T-helper 1 cell treated with Interleukin-12 subunit alpha and Interleukin-12 subunit beta and Interleukin-4 antibody, amounts not matched to agents 30 μg/mL and 1 μg/mL, for 36 hours (primary cell): ENCODE results near the gene BTBD17.

Experiments
- H3K27ac Mint-ChIP-seq: one replicate; pipeline ENCODE4 v1.8.0; 2021; ENCODE audit warnings: mild to moderate bottlenecking, mixed read lengths
- H3K27me3 Mint-ChIP-seq: one replicate; pipeline ENCODE4 v1.8.0; 2021; ENCODE audit warnings: low read depth, mixed read lengths
- H3K36me3 Mint-ChIP-seq: one replicate; pipeline ENCODE4 v1.8.0; 2021; ENCODE audit warnings: low read depth, mixed read lengths
- H3K4me1 Mint-ChIP-seq: one replicate; pipeline ENCODE4 v1.8.0; 2021; ENCODE audit warnings: low read depth, mixed read lengths
- H3K4me3 Mint-ChIP-seq: one replicate; pipeline ENCODE4 v1.8.0; 2021; ENCODE audit warnings: mild to moderate bottlenecking, moderate library complexity, mixed read lengths
- H3K9me3 Mint-ChIP-seq: one replicate; pipeline ENCODE4 v1.8.0; 2021; ENCODE audit warnings: mixed read lengths

Gene BTBD17

GRCh38 chr17:74392848-74393247 is 31.2 kb upstream of the BTBD17 start:
- no peaks in the 10 kb centered on the region for H3K4me1 Mint-ChIP-seq
- H3K27ac Mint-ChIP-seq: no peak overlapping the region
- H3K36me3 Mint-ChIP-seq: no peaks in the 10 kb centered on the region
- no peaks in the 10 kb centered on the region for H3K9me3 Mint-ChIP-seq
- H3K27me3 Mint-ChIP-seq: peaks cover 6% of the 10 kb centered on the region
- H3K4me3 Mint-ChIP-seq: no peak overlapping the region

GRCh38 chr17:74391771-74392170 is 30.1 kb upstream of the BTBD17 start:
- H3K4me1 Mint-ChIP-seq: no peaks in the 10 kb centered on the region
- H3K27ac Mint-ChIP-seq: no peak overlapping the region
- no peaks in the 10 kb centered on the region for H3K9me3 Mint-ChIP-seq
- no peak overlapping the region for H3K4me3 Mint-ChIP-seq
- H3K27me3 Mint-ChIP-seq: peaks cover 6% of the 10 kb centered on the region
- no peaks in the 10 kb centered on the region for H3K36me3 Mint-ChIP-seq

- H3K36me3 Mint-ChIP-seq: no peaks in the 10 kb centered on the region
- peaks cover 6% of the 10 kb centered on the region for H3K27me3 Mint-ChIP-seq
- no peaks in the 10 kb centered on the region for H3K9me3 Mint-ChIP-seq
- H3K4me1 Mint-ChIP-seq: no peaks in the 10 kb centered on the region
- no peak overlapping the region for H3K27ac Mint-ChIP-seq
- no peak overlapping the region for H3K4me3 Mint-ChIP-seq
Observed at GRCh38 chr17:74390680-74391653, 29.3 kb upstream of the BTBD17 start.

GRCh38 chr17:74389937-74390679 is 28.4 kb upstream of the BTBD17 start:
- Mint-ChIP-seq H3K4me1 (no peaks in the 10 kb centered on the region), H3K4me3 (no peak overlapping the region), H3K27ac (no peak overlapping the region), H3K9me3 (no peaks in the 10 kb centered on the region), H3K27me3 (peaks cover 4% of the 10 kb centered on the region), H3K36me3 (no peaks in the 10 kb centered on the region)

GRCh38 chr17:74389084-74389753 is 27.6 kb upstream of the BTBD17 start:
- no peak overlapping the region for H3K4me3 Mint-ChIP-seq
- no peaks in the 10 kb centered on the region for H3K36me3 Mint-ChIP-seq
- no peak overlapping the region for H3K27ac Mint-ChIP-seq
- peaks cover 4% of the 10 kb centered on the region for H3K27me3 Mint-ChIP-seq
- H3K9me3 Mint-ChIP-seq: no peaks in the 10 kb centered on the region
- no peaks in the 10 kb centered on the region for H3K4me1 Mint-ChIP-seq

GRCh38 chr17:74387365-74388218 is 25.9 kb upstream of the BTBD17 start:
- Mint-ChIP-seq H3K4me1 (no peaks in the 10 kb centered on the region), H3K9me3 (no peaks in the 10 kb centered on the region), H3K36me3 (no peaks in the 10 kb centered on the region), H3K27me3 (peaks cover 4% of the 10 kb centered on the region), H3K4me3 (no peak overlapping the region), H3K27ac (no peak overlapping the region)

- peaks cover 4% of the 10 kb centered on the region for H3K27me3 Mint-ChIP-seq
- no peaks in the 10 kb centered on the region for H3K9me3 Mint-ChIP-seq
- no peak overlapping the region for H3K4me3 Mint-ChIP-seq
- no peaks in the 10 kb centered on the region for H3K36me3 Mint-ChIP-seq
- H3K4me1 Mint-ChIP-seq: no peaks in the 10 kb centered on the region
- no peak overlapping the region for H3K27ac Mint-ChIP-seq
Observed at GRCh38 chr17:74386386-74386785, 24.7 kb upstream of the BTBD17 start.

GRCh38 chr17:74385201-74385600 is 23.5 kb upstream of the BTBD17 start:
- H3K4me1 Mint-ChIP-seq: no peaks in the 10 kb centered on the region
- peaks cover 4% of the 10 kb centered on the region for H3K27me3 Mint-ChIP-seq
- no peaks in the 10 kb centered on the region for H3K36me3 Mint-ChIP-seq
- no peak overlapping the region for H3K4me3 Mint-ChIP-seq
- H3K27ac Mint-ChIP-seq: no peak overlapping the region
- no peaks in the 10 kb centered on the region for H3K9me3 Mint-ChIP-seq

GRCh38 chr17:74383141-74383540 is 21.5 kb upstream of the BTBD17 start:
- H3K27ac Mint-ChIP-seq: no peak overlapping the region
- no peaks in the 10 kb centered on the region for H3K36me3 Mint-ChIP-seq
- H3K27me3 Mint-ChIP-seq: peaks cover 4% of the 10 kb centered on the region
- no peaks in the 10 kb centered on the region for H3K9me3 Mint-ChIP-seq
- no peaks in the 10 kb centered on the region for H3K4me1 Mint-ChIP-seq
- H3K4me3 Mint-ChIP-seq: no peak overlapping the region

GRCh38 chr17:74380959-74381808 is 19.5 kb upstream of the BTBD17 start:
- no peak overlapping the region for H3K4me3 Mint-ChIP-seq
- no peaks in the 10 kb centered on the region for H3K36me3 Mint-ChIP-seq
- no peaks in the 10 kb centered on the region for H3K4me1 Mint-ChIP-seq
- H3K9me3 Mint-ChIP-seq: no peaks in the 10 kb centered on the region
- H3K27me3 Mint-ChIP-seq: peaks cover 4% of the 10 kb centered on the region
- no peak overlapping the region for H3K27ac Mint-ChIP-seq

GRCh38 chr17:74380086-74380958 is 18.7 kb upstream of the BTBD17 start:
- no peaks in the 10 kb centered on the region for H3K4me1 Mint-ChIP-seq
- H3K27ac Mint-ChIP-seq: no peak overlapping the region
- H3K4me3 Mint-ChIP-seq: no peak overlapping the region

GRCh38 chr17:74379495-74380085 is 17.9 kb upstream of the BTBD17 start:
- Mint-ChIP-seq H3K27ac (no peak overlapping the region), H3K9me3 (no peaks in the 10 kb centered on the region), H3K27me3 (peaks cover 2% of the 10 kb centered on the region), H3K4me1 (no peaks in the 10 kb centered on the region), H3K36me3 (no peaks in the 10 kb centered on the region), H3K4me3 (no peak overlapping the region)

More at GRCh38 chr17:74380086-74380958, 18.7 kb upstream of the BTBD17 start:
- peaks cover under 1% of the 10 kb centered on the region for H3K27me3 Mint-ChIP-seq
- no peaks in the 10 kb centered on the region for H3K36me3 Mint-ChIP-seq
- H3K9me3 Mint-ChIP-seq: no peaks in the 10 kb centered on the region
